Neural progenitor cell (in vitro differentiated cells): ENCODE measurements around the gene ETFA.
A peak's percentile ranks its signal among the peaks of the same experiment; 100 is the strongest.

Source experiments
- CTCF ChIP-seq: fragments of 200-600 bp; sonication (generic); IDR thresholded peaks from 2 replicates; pipeline ENCODE4 v1.5.1; 2017; ENCODE audit warnings: antibody characterized with exemption, mild to moderate bottlenecking
- EZH2 ChIP-seq: fragments of 200-600 bp; sonication (generic); IDR thresholded peaks from 2 replicates; pipeline ENCODE4 v1.6.1; 2017; ENCODE audit warnings: antibody characterized with exemption, mild to moderate bottlenecking, moderate library complexity
- EZH2phosphoT487 ChIP-seq: fragments of 200-600 bp; sonication (generic); IDR thresholded peaks from 2 replicates; pipeline ENCODE4 v1.6.1; 2017; ENCODE audit warnings: antibody characterized with exemption

- TF ChIP-seq CTCF: peak; percentile 50
- TF ChIP-seq EZH2phosphoT487: no peak
- no peak for TF ChIP-seq EZH2
Observed at GRCh38 chr15:76285241-76285825, 25.9 kb downstream of the ETFA start.
